Adrenal gland (tissue), 12 donors: ENCODE results near the gene TDRD10. TPM values are rescaled to one million over a fixed set of nuclear protein-coding genes. Genes with fewer than 3 reads are reported as not detected.

Experiments
- DNase-seq, 7 donors: peaks; one replicate each; pipeline ENCODE4 v3.0.0-alpha.2; 2019 to 2020
- H3K27ac ChIP-seq, 5 donors: fragments of 200-600 bp; sonication (generic) in 4 of 5; 1 replicate in 3 of 5; 2 replicates in 2 of 5; pipeline versions ENCODE4 v1.5.1 to v1.8.0; 2016 to 2020; ENCODE audit warnings: mild to moderate bottlenecking in 1 of 5
- H3K27me3 ChIP-seq: fragments of 200-600 bp; 2 replicates; pipeline ENCODE4 v1.8.0; 2021
- H3K36me3 ChIP-seq, 2 donors: fragments of 200-600 bp; replicated peaks in 1 of 2; 1 replicate in 1 of 2; 2 replicates in 1 of 2; pipeline versions ENCODE4 v1.5.1 to v1.8.0; 2018 to 2022
- H3K4me1 ChIP-seq, 2 donors: fragments of 200-600 bp; replicated peaks in 1 of 2; 1 replicate in 1 of 2; 2 replicates in 1 of 2; pipeline versions ENCODE4 v1.5.1 to v1.8.0; 2018 to 2021
- H3K4me3 ChIP-seq, 4 donors: fragments of 200-600 bp; sonication (generic) in 3 of 4; one replicate each; pipeline ENCODE4 v1.5.1; 2016 to 2018
- H3K9me3 ChIP-seq, 3 donors: fragments of 200-600 bp; sonication (generic) in 1 of 3; replicated peaks in 1 of 3; 1 replicate in 2 of 3; 2 replicates in 1 of 3; pipeline versions ENCODE4 v1.5.1 to v1.8.0; 2016 to 2021
- CTCF ChIP-seq, 6 experiments: fragments of 450-650 bp in 4 of 6; fragments of 200-600 bp in 2 of 6; sonication (generic) in 1 of 6; IDR thresholded peaks; 1 replicate in 5 of 6; 2 replicates in 1 of 6; pipeline versions ENCODE4 v1.5.1 to v1.8.0; 2016 to 2021; ENCODE audit warnings: antibody characterized with exemption in 6 of 6, mild to moderate bottlenecking in 2 of 6, moderate library complexity in 1 of 6
- POLR2A ChIP-seq, 2 donors: fragments of 450-650 bp; IDR thresholded peaks; one replicate each; pipeline ENCODE4 v1.6.1; 2017; ENCODE audit warnings: antibody characterized with exemption in 2 of 2, mild to moderate bottlenecking in 2 of 2, moderate library complexity in 1 of 2
- WGBS, 4 donors: extraction: QIAGEN DNeasy Blood & Tissue Kit in 2 of 4; methylation state at CpG; one replicate each; pipeline versions ENCODE4 v1.1.5 to v1.1.7; 2013 to 2017; 5-methylcytosine and 5-hydroxymethylcytosine counted together
- intact Hi-C, 2 donors: fragments of 100-400 bp; cut with DNase I; formaldehyde crosslinking; loops; one replicate each; pipeline versions ENCODE4 v1.14.1 to v1.15.0; 2022 to 2023
- polyA plus RNA-seq, 3 donors: library from polyadenylated mRNA; stranded (reverse); fragments of 200-250 nt in 2 of 3; fragments of 350-450 nt in 1 of 3; fragmentation: Illumina TruSeq in 1 of 3; extraction: RNeasy Lipid Tissue Mini Kit (QIAGEN cat#74804) in 1 of 3; gene quantifications; one replicate each; pipeline ENCODE4 v1.2.3, GENCODE V29; 2013 to 2014
- total RNA-seq, 9 donors: library from RNA; depleted of rRNA in 4 of 9; stranded (reverse); fragments of >200 nt in 4 of 9; fragments of 120-200 nt in 1 of 9; fragmentation: NEBNext Ultra II Directional in 1 of 9; extraction: Animal tissue kit (Norgen Biotek cat#: 25700) in 1 of 9; gene quantifications; one replicate each; pipeline versions ENCODE4 v1.1.0 to v1.2.4, GENCODE V29; 2013 to 2023
- donor health status: healthy with polysubstance abuse.
- donor health status: Bipolar disorder and iron deficiency.
- donor health status: DM: yes; HTN: yes; CAD: no.
- donor health status: DM: no; HTN: no; CAD: no.
- donor health status: DM: no; HTN: no; CAD: no.
- donor health status: DM: yes; HTN: yes; CAD: no.

TDRD10 gene
- total and polyA plus RNA-seq, 12 donors, result 0.55 to 24.9 (median 3.6) TPM; not detected in 1

GRCh38 chr1:154463512-154463990 lies 38.5 kb upstream of the TDRD10 start:
- peak in 4 of 7 donors; percentile 29 to 68 (median 41) for DNase-seq
- no peaks in the 10 kb centered on the region for H3K36me3 ChIP-seq
- WGBS, 4 donors, result 44 to 61% (median 49%) methylated on average over 4 of the region's 4 CpGs
- TF ChIP-seq POLR2A (IDR thresholded peaks at IDR 0.05), result no peak
- no peak for TF ChIP-seq CTCF (IDR thresholded peaks at IDR 0.05)
- no peak overlapping the region for H3K4me3 ChIP-seq
- peaks cover 7 to 28% of the 10 kb centered on the region in 2 donors for H3K4me1 ChIP-seq
- H3K27ac ChIP-seq, result peak overlapping the region in 4 of 5 donors; percentile 14 to 82 (median 62)
- no peaks in the 10 kb centered on the region for H3K27me3 ChIP-seq
- intact Hi-C loops, result no loop called here
- H3K9me3 ChIP-seq, result no peaks in the 10 kb centered on the region

DNA sequence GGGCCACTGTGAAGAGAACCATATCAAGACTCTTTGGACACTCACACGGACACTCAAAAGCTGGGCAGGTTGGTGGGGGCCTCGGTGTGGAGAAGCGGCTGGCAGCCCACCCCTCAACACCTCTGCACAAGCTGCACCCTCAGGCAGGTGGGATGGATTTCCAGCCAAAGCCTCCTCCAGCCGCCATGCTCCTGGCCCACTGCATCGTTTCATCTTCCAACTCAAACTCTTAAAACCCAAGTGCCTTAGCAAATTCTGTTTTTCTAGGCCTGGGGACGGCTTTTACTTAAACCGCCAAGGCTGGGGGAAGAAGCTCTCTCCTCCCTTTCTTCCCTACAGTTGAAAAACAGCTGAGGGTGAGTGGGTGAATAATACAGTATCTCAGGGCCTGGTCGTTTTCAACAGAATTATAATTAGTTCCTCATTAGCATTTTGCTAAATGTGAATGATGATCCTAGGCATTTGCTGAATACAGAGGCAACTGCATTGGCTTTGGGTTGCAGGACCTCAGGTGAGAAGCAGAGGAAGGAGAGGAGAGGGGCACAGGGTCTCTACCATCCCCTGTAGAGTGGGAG lies 36.3 kb upstream of the TDRD10 start:
- WGBS, 4 donors, result 77 to 85% (median 82%) methylated on average over 6 to 8 of the region's 8 CpGs
- intact Hi-C loops, result no loop called here
- no peaks in the 10 kb centered on the region for H3K27me3 ChIP-seq
- H3K36me3 ChIP-seq, result no peaks in the 10 kb centered on the region
- TF ChIP-seq CTCF (IDR thresholded peaks at IDR 0.05) (no peak), POLR2A (IDR thresholded peaks at IDR 0.05) (no peak)
- no peak for DNase-seq
- no peaks in the 10 kb centered on the region for H3K9me3 ChIP-seq
- H3K4me1 ChIP-seq, result peaks cover 7 to 28% of the 10 kb centered on the region in 2 donors
- H3K4me3 ChIP-seq, result no peak overlapping the region
- H3K27ac ChIP-seq, result no peak overlapping the region

DNA sequence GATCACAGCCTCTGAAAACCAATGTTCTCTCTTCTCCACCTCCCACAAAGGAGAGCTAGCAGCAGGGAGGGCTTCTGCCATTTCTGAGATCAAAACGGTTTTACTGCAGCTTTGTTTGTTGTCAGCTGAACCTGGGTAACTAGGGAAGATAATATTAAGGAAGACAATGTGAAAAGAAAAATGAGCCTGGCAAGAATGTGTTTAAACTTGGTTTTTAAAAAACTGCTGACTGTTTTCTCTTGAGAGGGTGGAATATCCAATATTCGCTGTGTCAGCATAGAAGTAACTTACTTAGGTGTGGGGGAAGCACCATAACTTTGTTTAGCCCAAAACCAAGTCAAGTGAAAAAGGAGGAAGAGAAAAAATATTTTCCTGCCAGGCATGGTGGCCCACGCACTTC lies 35.8 kb upstream of the TDRD10 start:
- Histone ChIP-seq H3K36me3 (no peaks in the 10 kb centered on the region), H3K4me1 (peaks cover 7 to 28% of the 10 kb centered on the region in 2 donors), H3K27ac (no peak overlapping the region), H3K4me3 (no peak overlapping the region), H3K9me3 (no peaks in the 10 kb centered on the region), H3K27me3 (no peaks in the 10 kb centered on the region)
- intact Hi-C loops, result no loop called here
- no peak for TF ChIP-seq CTCF (IDR thresholded peaks at IDR 0.05)
- DNase-seq, result no peak
- 61 to 74% (median 70%) methylated on average over 3 of the region's 3 CpGs for WGBS, 4 donors

GRCh38 chr1:154466921-154467417 lies 35.0 kb upstream of the TDRD10 start:
- WGBS, 4 donors, result 51 to 62% (median 56%) methylated on average over 8 of the region's 8 CpGs
- Histone ChIP-seq H3K27me3 (no peaks in the 10 kb centered on the region), H3K36me3 (no peaks in the 10 kb centered on the region), H3K9me3 (no peaks in the 10 kb centered on the region), H3K27ac (no peak overlapping the region), H3K4me1 (peaks cover 7 to 28% of the 10 kb centered on the region in 2 donors), H3K4me3 (no peak overlapping the region)
- TF ChIP-seq CTCF (IDR thresholded peaks at IDR 0.05) (peak in 3 of 6 experiments; percentile 11 to 26 (median 15)), POLR2A (IDR thresholded peaks at IDR 0.05) (no peak)
- DNase-seq, result peak in 1 of 7 donors; percentile 24
- intact Hi-C loops, result no loop called here
